ENCODE measurements around the gene SCUBE2. TPM values are rescaled to one million over a fixed set of nuclear protein-coding genes. Genes with fewer than 3 reads are reported as not detected.

SCUBE2 gene
- total RNA-seq, 1 donor: 1.8 TPM

GRCh38 chr11:9040410-9040809 is 51.0 kb downstream of the SCUBE2 start:
- H3K27ac ChIP-seq (ENCODE audit: low read depth, low read length): no peak overlapping the region
- no peaks in the 10 kb centered on the region for H4K20me1 ChIP-seq (ENCODE audit: insufficient read depth, low read length)
- H3K4me1 ChIP-seq (ENCODE audit: insufficient read depth, low read length): no peaks in the 10 kb centered on the region
- no peak for DNase-seq (ENCODE audit: insufficient read length, low spot score, missing footprints)
- no peaks in the 10 kb centered on the region for H3K36me3 ChIP-seq (ENCODE audit: insufficient read depth, low read length)
- H2AFZ ChIP-seq (ENCODE audit: low read length): no peak overlapping the region
- no peak for TF ChIP-seq CTCF (IDR thresholded peaks at IDR 0.05; ENCODE audit: extremely low read depth, low read depth, low read length)
- no peak overlapping the region for H3K4me3 ChIP-seq (ENCODE audit: insufficient read depth, low read length)
- no peaks in the 10 kb centered on the region for H3K27me3 ChIP-seq (ENCODE audit: insufficient read depth, low read length)
- H3K4me2 ChIP-seq (ENCODE audit: insufficient read depth, low read length): no peak overlapping the region
- H3K9me3 ChIP-seq (ENCODE audit: low read depth, low read length): no peaks in the 10 kb centered on the region
- no peaks in the 10 kb centered on the region for H3K79me2 ChIP-seq (ENCODE audit: insufficient read depth, low read length)

GRCh38 chr11:9039863-9040262 is 51.5 kb downstream of the SCUBE2 start:
- Histone ChIP-seq H3K9me3 (ENCODE audit: low read depth, low read length) (no peaks in the 10 kb centered on the region), H3K4me1 (ENCODE audit: insufficient read depth, low read length) (no peaks in the 10 kb centered on the region), H3K36me3 (ENCODE audit: insufficient read depth, low read length) (no peaks in the 10 kb centered on the region), H3K27me3 (ENCODE audit: insufficient read depth, low read length) (no peaks in the 10 kb centered on the region), H4K20me1 (ENCODE audit: insufficient read depth, low read length) (no peaks in the 10 kb centered on the region), H3K79me2 (ENCODE audit: insufficient read depth, low read length) (no peaks in the 10 kb centered on the region), H2AFZ (ENCODE audit: low read length) (no peak overlapping the region), H3K4me3 (ENCODE audit: insufficient read depth, low read length) (no peak overlapping the region), H3K27ac (ENCODE audit: low read depth, low read length) (no peak overlapping the region), H3K4me2 (ENCODE audit: insufficient read depth, low read length) (no peak overlapping the region)
- DNase-seq (ENCODE audit: insufficient read length, low spot score, missing footprints): no peak
- TF ChIP-seq CTCF (IDR thresholded peaks at IDR 0.05; ENCODE audit: extremely low read depth, low read depth, low read length): no peak

- Histone ChIP-seq H3K9me3 (ENCODE audit: low read depth, low read length) (no peaks in the 10 kb centered on the region), H3K79me2 (ENCODE audit: insufficient read depth, low read length) (no peaks in the 10 kb centered on the region), H2AFZ (ENCODE audit: low read length) (no peak overlapping the region), H4K20me1 (ENCODE audit: insufficient read depth, low read length) (no peaks in the 10 kb centered on the region), H3K27me3 (ENCODE audit: insufficient read depth, low read length) (no peaks in the 10 kb centered on the region), H3K4me2 (ENCODE audit: insufficient read depth, low read length) (no peak overlapping the region), H3K36me3 (ENCODE audit: insufficient read depth, low read length) (no peaks in the 10 kb centered on the region), H3K4me1 (ENCODE audit: insufficient read depth, low read length) (no peaks in the 10 kb centered on the region), H3K4me3 (ENCODE audit: insufficient read depth, low read length) (no peak overlapping the region), H3K27ac (ENCODE audit: low read depth, low read length) (no peak overlapping the region)
- no peak for DNase-seq (ENCODE audit: insufficient read length, low spot score, missing footprints)
- TF ChIP-seq CTCF (IDR thresholded peaks at IDR 0.05; ENCODE audit: extremely low read depth, low read depth, low read length): no peak
Measured at GRCh38 chr11:9039198-9039597, 52.2 kb downstream of the SCUBE2 start.

- Histone ChIP-seq H2AFZ (ENCODE audit: low read length) (no peak overlapping the region), H3K79me2 (ENCODE audit: insufficient read depth, low read length) (no peaks in the 10 kb centered on the region), H3K9me3 (ENCODE audit: low read depth, low read length) (no peaks in the 10 kb centered on the region), H3K4me1 (ENCODE audit: insufficient read depth, low read length) (no peaks in the 10 kb centered on the region), H3K4me3 (ENCODE audit: insufficient read depth, low read length) (no peak overlapping the region), H3K27ac (ENCODE audit: low read depth, low read length) (no peak overlapping the region), H3K4me2 (ENCODE audit: insufficient read depth, low read length) (no peak overlapping the region), H4K20me1 (ENCODE audit: insufficient read depth, low read length) (no peaks in the 10 kb centered on the region), H3K27me3 (ENCODE audit: insufficient read depth, low read length) (no peaks in the 10 kb centered on the region), H3K36me3 (ENCODE audit: insufficient read depth, low read length) (no peaks in the 10 kb centered on the region)
- DNase-seq (ENCODE audit: insufficient read length, low spot score, missing footprints): no peak
- TF ChIP-seq CTCF (IDR thresholded peaks at IDR 0.05; ENCODE audit: extremely low read depth, low read depth, low read length): no peak
Measured at GRCh38 chr11:9038541-9038940, 52.9 kb downstream of the SCUBE2 start.

Measured in osteoblast (primary cell).